Skeletal muscle satellite cell (primary cell): ENCODE data around the gene DNMT3A.
A peak's percentile ranks its signal among the peaks of the same experiment; 100 is the strongest.
"Not testable (repeated sequence)": the region's sequence is repeated elsewhere in the genome, so short reads cannot be mapped to it uniquely, and the experiment has no call there.

ENCODE experiments used
- H3K27me3 ChIP-seq: 2 replicates; pipeline ENCODE4 v1.7.0; 2013; ENCODE audit warnings: low read length; ENCODE audit not compliant: control insufficient read depth, insufficient read depth
- H3K36me3 ChIP-seq: 2 replicates; pipeline ENCODE4 v1.7.0; 2013; ENCODE audit warnings: mild to moderate bottlenecking, control low read depth, low read length; ENCODE audit not compliant: insufficient read depth
- H3K4me1 ChIP-seq: 2 replicates; pipeline ENCODE4 v1.7.0; 2013; ENCODE audit warnings: low read length; ENCODE audit not compliant: control insufficient read depth, insufficient read depth
- H3K4me2 ChIP-seq: 2 replicates; pipeline ENCODE4 v1.7.0; 2013; ENCODE audit warnings: mild to moderate bottlenecking, low read length
- H3K4me3 ChIP-seq: 2 replicates; pipeline ENCODE4 v1.7.0; 2013; ENCODE audit warnings: low read length
- H3K9ac ChIP-seq: 2 replicates; pipeline ENCODE4 v1.7.0; 2013; ENCODE audit warnings: mild to moderate bottlenecking, low read depth, low read length, moderate library complexity
- H3K9me3 ChIP-seq: replicated peaks from 2 replicates; pipeline ENCODE4 v1.7.0; 2013; ENCODE audit warnings: mild to moderate bottlenecking, control low read depth, low read length

Gene DNMT3A

GRCh38 chr2:25219621-25220020 is 122.1 kb downstream of the DNMT3A start:
- Histone ChIP-seq H3K4me1 (no peaks in the 10 kb centered on the region), H3K27me3 (no peaks in the 10 kb centered on the region), H3K36me3 (no peaks in the 10 kb centered on the region), H3K4me2 (no peak overlapping the region), H3K4me3 (no peak overlapping the region), H3K9me3 (no peaks in the 10 kb centered on the region), H3K9ac (no peak overlapping the region)

DNA sequence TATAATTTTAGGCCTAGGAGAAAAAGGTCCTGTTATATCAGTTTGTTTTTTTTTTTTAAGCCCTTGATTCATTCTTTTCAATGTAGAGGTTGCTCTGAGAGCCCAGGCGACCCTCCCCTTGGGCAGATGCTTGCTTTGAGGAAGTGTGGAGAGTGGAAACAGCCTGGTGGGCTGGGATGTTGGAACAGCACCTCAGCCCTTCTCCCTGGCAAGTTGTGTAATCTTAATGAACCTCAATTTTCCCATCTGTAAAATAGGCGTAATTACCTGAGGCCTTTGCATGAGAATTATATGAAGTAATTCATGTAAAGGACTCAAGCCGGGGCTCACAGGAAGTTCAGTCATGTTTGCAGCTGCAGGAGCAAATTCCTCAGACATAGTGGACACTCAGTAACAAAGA is 123.6 kb downstream of the DNMT3A start:
- no peaks in the 10 kb centered on the region for H3K4me1 ChIP-seq
- no peak overlapping the region for H3K9ac ChIP-seq
- no peaks in the 10 kb centered on the region for H3K36me3 ChIP-seq
- no peak overlapping the region for H3K4me3 ChIP-seq
- H3K4me2 ChIP-seq: no peak overlapping the region
- no peaks in the 10 kb centered on the region for H3K27me3 ChIP-seq
- no peaks in the 10 kb centered on the region for H3K9me3 ChIP-seq

DNA sequence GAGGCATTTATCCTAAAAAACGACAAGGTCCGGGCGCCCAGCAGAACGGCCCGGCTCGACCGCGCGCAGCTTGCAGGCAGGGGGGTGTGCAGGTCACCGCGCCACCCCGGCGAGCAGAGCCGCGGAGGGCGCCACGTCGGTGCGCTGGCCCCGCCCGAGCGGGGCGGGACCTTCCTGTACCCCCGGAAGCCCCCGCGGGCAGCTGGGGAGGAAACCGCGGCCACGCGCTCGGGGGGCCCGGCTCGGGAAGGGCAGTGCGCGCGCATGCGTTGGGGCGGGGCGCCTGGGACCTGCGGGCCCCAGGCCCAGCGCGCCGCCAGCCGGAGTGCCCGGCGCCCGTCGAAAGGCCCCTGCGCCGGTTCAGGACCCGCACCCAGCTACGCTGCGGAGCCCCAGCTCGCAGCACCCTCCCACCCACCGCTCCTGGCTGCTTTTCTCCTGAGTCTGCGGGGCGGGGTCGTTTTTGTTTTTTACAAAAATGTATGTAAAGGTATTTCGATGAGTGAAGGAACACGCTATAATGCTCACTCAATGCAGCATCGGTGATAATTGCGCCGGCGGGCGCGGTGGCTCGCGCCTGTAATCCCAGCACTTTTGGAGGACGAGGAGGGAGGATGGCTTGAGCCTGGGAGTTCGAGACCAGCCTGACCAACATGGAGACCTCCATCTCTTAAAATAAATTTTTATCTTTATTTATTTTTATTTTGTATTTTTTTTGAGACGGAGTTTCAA is 125.6 kb downstream of the DNMT3A start:
- Histone ChIP-seq H3K9me3 (no peaks in the 10 kb centered on the region), H3K9ac (peak overlapping the region; percentile 64), H3K27me3 (no peaks in the 10 kb centered on the region), H3K4me1 (no peaks in the 10 kb centered on the region), H3K4me2 (peak overlapping the region; percentile 84), H3K4me3 (peak overlapping the region; percentile 71), H3K36me3 (no peaks in the 10 kb centered on the region)

DNA sequence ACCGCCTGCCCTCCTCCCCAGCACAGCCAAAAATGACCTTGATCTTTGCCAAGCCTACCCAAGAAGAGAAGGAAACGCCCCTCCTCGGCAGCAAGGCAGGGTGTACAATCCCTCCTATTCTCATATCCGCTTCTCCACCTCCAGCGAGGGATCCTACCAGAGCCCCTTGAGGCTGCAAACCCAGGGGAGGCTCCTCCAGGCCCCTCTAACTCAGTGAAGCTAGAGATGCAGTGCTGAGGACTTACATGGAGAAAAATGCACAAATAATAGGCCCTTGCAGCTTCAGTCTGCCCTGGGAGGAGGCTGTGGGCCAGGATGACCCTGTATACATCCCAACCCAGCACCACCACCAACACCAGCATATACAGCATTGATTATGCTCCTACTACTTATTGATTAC is 126.5 kb downstream of the DNMT3A start:
- H3K9me3 ChIP-seq: no peaks in the 10 kb centered on the region
- no peaks in the 10 kb centered on the region for H3K27me3 ChIP-seq
- no peak overlapping the region for H3K4me2 ChIP-seq
- no peaks in the 10 kb centered on the region for H3K36me3 ChIP-seq
- no peak overlapping the region for H3K4me3 ChIP-seq
- H3K4me1 ChIP-seq: no peaks in the 10 kb centered on the region
- H3K9ac ChIP-seq: no peak overlapping the region

- no peak overlapping the region for H3K4me3 ChIP-seq
- H3K27me3 ChIP-seq: peaks cover 3% of the 10 kb centered on the region
These were observed 128.5 kb downstream of the DNMT3A start for GRCh38 chr2:25213229-25213628.

GRCh38 chr2:25210923-25211322 is 130.8 kb downstream of the DNMT3A start:
- not testable (repeated sequence) for H3K4me3 ChIP-seq, H3K9ac ChIP-seq, H3K4me1 ChIP-seq, H3K27me3 ChIP-seq, H3K4me2 ChIP-seq, H3K9me3 ChIP-seq, H3K36me3 ChIP-seq

More at GRCh38 chr2:25213229-25213628, 128.5 kb downstream of the DNMT3A start:
- H3K36me3 ChIP-seq: no peaks in the 10 kb centered on the region
- no peaks in the 10 kb centered on the region for H3K9me3 ChIP-seq
- H3K4me2 ChIP-seq: no peak overlapping the region
- no peak overlapping the region for H3K9ac ChIP-seq
- H3K4me1 ChIP-seq: no peaks in the 10 kb centered on the region

DNA sequence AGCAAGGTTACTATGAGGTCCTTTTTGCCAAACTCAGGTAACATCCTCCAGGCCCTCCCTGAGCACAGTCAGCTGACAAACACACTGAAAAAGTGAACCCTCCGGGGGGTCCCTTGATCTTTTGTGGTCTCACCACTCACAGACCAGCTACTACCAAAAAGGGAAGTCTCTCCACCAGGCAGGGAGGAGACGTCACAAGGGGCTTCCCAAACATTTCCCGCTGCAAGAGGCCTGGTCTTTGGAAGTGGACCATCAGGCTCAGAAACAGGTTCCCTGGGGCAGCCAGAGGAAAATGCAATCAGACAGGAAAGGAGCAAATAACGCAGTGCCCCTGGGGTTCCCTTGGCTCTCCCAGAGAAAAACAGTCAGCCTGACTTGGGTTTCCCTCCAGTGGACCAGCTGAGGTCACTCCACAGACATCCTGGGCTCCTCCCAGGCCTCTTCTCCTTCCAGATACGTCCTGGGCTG is 134.6 kb downstream of the DNMT3A start:
- H3K9me3 ChIP-seq: no peaks in the 10 kb centered on the region

DNA sequence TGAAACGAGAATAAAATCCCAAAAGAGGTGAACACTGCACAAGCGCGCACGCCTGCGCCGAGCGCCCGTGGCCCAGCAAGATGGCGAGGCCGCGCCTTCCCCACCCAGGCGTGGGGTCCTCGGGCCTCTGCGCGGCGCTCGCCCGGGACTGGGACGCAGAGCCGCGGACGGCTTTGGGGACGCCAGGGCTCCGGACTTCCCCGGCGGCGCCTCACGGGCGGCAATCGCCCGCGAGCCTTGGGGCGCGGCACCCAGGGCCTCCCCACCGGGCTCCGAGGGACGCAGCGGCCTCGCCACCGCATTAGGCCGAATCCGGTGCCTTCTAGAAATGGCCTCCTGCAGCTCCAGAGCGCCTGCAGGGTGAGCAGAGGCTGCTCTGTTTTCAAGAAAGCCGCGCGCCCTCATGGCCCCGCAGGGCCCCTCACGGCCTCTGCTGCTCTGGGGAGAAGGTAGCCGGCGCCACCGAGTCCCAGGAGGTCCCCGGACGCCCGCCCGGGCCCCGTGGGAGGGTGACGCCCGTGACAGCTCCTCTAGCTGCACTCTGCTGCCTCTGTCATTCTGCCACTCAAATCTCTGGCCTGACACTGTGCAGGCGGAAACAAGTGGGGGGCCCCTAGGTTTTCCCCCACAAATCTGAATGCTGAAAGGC is 137.4 kb downstream of the DNMT3A start:
- Histone ChIP-seq H3K4me1 (no peaks in the 10 kb centered on the region), H3K27me3 (no peaks in the 10 kb centered on the region), H3K4me2 (no peak overlapping the region), H3K4me3 (no peak overlapping the region), H3K9ac (no peak overlapping the region), H3K36me3 (no peaks in the 10 kb centered on the region), H3K9me3 (no peaks in the 10 kb centered on the region)

More for the DNA sequence above, 134.6 kb downstream of the DNMT3A start:
- H3K4me3 ChIP-seq: no peak overlapping the region
- H3K4me2 ChIP-seq: no peak overlapping the region
- no peak overlapping the region for H3K9ac ChIP-seq
- no peaks in the 10 kb centered on the region for H3K36me3 ChIP-seq
- no peaks in the 10 kb centered on the region for H3K4me1 ChIP-seq
- H3K27me3 ChIP-seq: peaks cover 3% of the 10 kb centered on the region

GRCh38 chr2:25202275-25202674 is 139.4 kb downstream of the DNMT3A start:
- no peak overlapping the region for H3K4me2 ChIP-seq
- H3K4me1 ChIP-seq: peaks cover 4% of the 10 kb centered on the region
- H3K9ac ChIP-seq: no peak overlapping the region
- peaks cover 17% of the 10 kb centered on the region for H3K27me3 ChIP-seq
- H3K9me3 ChIP-seq: no peaks in the 10 kb centered on the region
- H3K4me3 ChIP-seq: no peak overlapping the region
- H3K36me3 ChIP-seq: no peaks in the 10 kb centered on the region

DNA sequence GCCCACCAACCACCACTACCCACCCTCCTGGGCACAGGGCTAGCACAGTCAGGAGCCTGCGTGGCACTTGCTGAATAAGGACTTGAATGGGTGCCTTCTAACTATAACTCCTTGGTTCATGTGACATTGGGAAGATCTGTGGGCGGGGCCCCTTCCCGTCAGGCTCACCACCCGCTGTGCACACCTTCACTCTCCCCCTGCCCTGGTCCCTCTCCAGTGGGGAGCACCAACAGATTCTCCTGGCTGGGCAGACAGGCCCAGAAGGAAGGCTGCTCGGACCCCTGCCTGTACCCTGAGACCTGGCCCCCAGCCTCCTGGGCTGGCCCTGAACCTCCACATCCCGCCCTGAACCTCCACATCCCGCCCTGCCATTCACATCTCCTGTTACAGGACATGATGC is 139.9 kb downstream of the DNMT3A start:
- H3K9me3 ChIP-seq: no peaks in the 10 kb centered on the region
- no peak overlapping the region for H3K4me3 ChIP-seq
- no peaks in the 10 kb centered on the region for H3K36me3 ChIP-seq
- H3K4me2 ChIP-seq: no peak overlapping the region
- H3K9ac ChIP-seq: no peak overlapping the region
- H3K4me1 ChIP-seq: peaks cover 4% of the 10 kb centered on the region
- H3K27me3 ChIP-seq: peaks cover 17% of the 10 kb centered on the region

DNA sequence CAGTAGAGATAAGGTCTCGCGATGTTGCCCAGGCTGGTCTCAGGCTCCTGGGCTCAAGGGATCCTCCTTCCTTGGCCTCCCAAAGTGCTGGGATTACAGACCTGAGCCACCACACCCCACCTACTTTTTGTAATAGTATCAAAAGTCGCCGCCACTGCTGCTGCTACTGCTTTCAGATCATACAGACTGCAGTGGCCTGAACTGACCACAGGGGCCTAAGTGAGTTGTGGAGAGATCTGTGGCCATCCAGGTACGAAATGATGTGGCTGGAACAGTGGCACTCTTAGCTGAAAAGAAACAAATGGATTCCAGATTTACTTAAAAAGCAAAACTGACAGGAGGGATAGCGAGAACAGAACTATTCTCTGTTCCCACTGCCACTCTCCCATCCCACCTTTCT is 140.5 kb downstream of the DNMT3A start:
- no peak overlapping the region for H3K9ac ChIP-seq
- H3K4me2 ChIP-seq: no peak overlapping the region
- H3K27me3 ChIP-seq: peaks cover 17% of the 10 kb centered on the region
- H3K4me3 ChIP-seq: no peak overlapping the region
- H3K9me3 ChIP-seq: no peaks in the 10 kb centered on the region
- H3K4me1 ChIP-seq: peaks cover 4% of the 10 kb centered on the region
- no peaks in the 10 kb centered on the region for H3K36me3 ChIP-seq

DNA sequence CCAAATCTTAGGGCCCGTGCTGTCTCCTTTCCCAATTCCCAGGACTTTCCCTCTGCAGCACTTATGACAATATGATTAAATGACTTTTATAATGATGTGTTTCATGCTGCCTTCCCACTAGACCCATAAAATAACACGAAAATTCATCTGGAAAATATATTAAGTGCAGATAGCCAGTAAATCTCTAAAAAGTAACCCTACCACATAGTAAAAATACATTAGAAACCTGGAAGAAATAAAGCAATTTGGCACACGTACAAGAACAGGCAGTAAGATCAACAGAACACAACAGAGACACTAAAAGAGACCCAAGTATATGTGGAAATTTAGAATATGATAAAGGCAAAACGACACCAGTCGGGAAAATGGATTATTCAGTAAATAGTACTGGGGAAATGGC is 143.1 kb downstream of the DNMT3A start:
- Histone ChIP-seq H3K4me1 (peaks cover 4% of the 10 kb centered on the region), H3K4me2 (no peak overlapping the region), H3K36me3 (no peaks in the 10 kb centered on the region), H3K27me3 (peaks cover 17% of the 10 kb centered on the region), H3K4me3 (no peak overlapping the region), H3K9ac (no peak overlapping the region), H3K9me3 (no peaks in the 10 kb centered on the region)
